ENCODE results near the gene CARD19. TPM values are rescaled to one million over a fixed set of nuclear protein-coding genes. Genes with fewer than 3 reads are reported as not detected.

Gene CARD19
- total RNA-seq, 4 donors from 2014 or later = 16.2 to 37.8 (median 29.0) TPM

GRCh38 chr9:93057703-93058354, 38.2 kb upstream of the CARD19 start:
- TF ChIP-seq CTCF (IDR thresholded peaks at IDR 0.05) (no peak), POLR2A (IDR thresholded peaks at IDR 0.05) (no peak)
- DNase-seq = no peak
- H3K27ac ChIP-seq = peak overlapping the region in 3 of 4 donors; percentile 30 to 81 (median 80)
- H3K4me3 ChIP-seq = peak overlapping the region in 2 of 4 donors; percentile 41 to 79
- H3K36me3 ChIP-seq = no peaks in the 10 kb centered on the region
- WGBS, 2 donors = 33 to 57% methylated on average over 3 to 13 of the region's 14 CpGs
- intact Hi-C loops (cut with DNase I) = no loop called here
- H3K27me3 ChIP-seq = peaks cover 0 to 3% (median 0%) of the 10 kb centered on the region in 4 donors
- peaks cover 13 to 51% (median 19%) of the 10 kb centered on the region in 3 donors for H3K4me1 ChIP-seq
- H3K9me3 ChIP-seq = no peaks in the 10 kb centered on the region

GRCh38 chr9:93058355-93059010, 37.5 kb upstream of the CARD19 start, which contains the start of gene SUSD3:
SUSD3 (plus strand) TSS chr9:93058701; CDS start chr9:93058743, 42 bp downstream.
- H3K27me3 ChIP-seq = peaks cover 0 to 3% (median 0%) of the 10 kb centered on the region in 4 donors
- H3K27ac ChIP-seq = peak within 1 kb of the TSS; percentile 30 to 81 (median 75)
- 0 to 3% methylated on average over 6 to 10 of the region's 55 CpGs for WGBS, 2 donors
- H3K4me1 ChIP-seq = peaks cover 13 to 53% (median 19%) of the 10 kb centered on the region in 3 donors
- TF ChIP-seq POLR2A (IDR thresholded peaks at IDR 0.05) = peak in 1 of 4 donors; percentile 55
- no peak for TF ChIP-seq CTCF (IDR thresholded peaks at IDR 0.05)
- intact Hi-C loops (cut with DNase I) = no loop called here
- H3K36me3 ChIP-seq = no peaks in the 10 kb centered on the region
- peak within 1 kb of the TSS; percentile 41 to 79 (median 52) for H3K4me3 ChIP-seq
- no peak for DNase-seq
- H3K9me3 ChIP-seq = no peaks in the 10 kb centered on the region

GRCh38 chr9:93059011-93059714, 36.9 kb upstream of the CARD19 start:
- Histone ChIP-seq H3K36me3 (no peaks in the 10 kb centered on the region), H3K9me3 (no peaks in the 10 kb centered on the region), H3K27ac (peak overlapping the region; percentile 30 to 81 (median 75)), H3K27me3 (peaks cover 0 to 3% (median 0%) of the 10 kb centered on the region in 4 donors), H3K4me1 (peaks cover 13 to 53% (median 19%) of the 10 kb centered on the region in 3 donors), H3K4me3 (peak overlapping the region; percentile 41 to 79 (median 52))
- TF ChIP-seq POLR2A (IDR thresholded peaks at IDR 0.05) = no peak
- TF ChIP-seq CTCF (IDR thresholded peaks at IDR 0.05) = no peak
- WGBS, 2 donors = 64 to 70% methylated on average over 8 to 17 of the region's 53 CpGs
- DNase-seq = no peak
- intact Hi-C loops (cut with DNase I) = no loop called here

- intact Hi-C loops (cut with DNase I) = no loop called here
- H3K4me1 ChIP-seq = peaks cover 13 to 55% (median 19%) of the 10 kb centered on the region in 3 donors
- H3K27me3 ChIP-seq = peaks cover 0 to 3% (median 0%) of the 10 kb centered on the region in 4 donors
- TF ChIP-seq CTCF (IDR thresholded peaks at IDR 0.05) (no peak), POLR2A (IDR thresholded peaks at IDR 0.05) (no peak)
- no peak for DNase-seq
- no peaks in the 10 kb centered on the region for H3K36me3 ChIP-seq
- peak overlapping the region; percentile 27 to 81 (median 61) for H3K27ac ChIP-seq
- H3K9me3 ChIP-seq = no peaks in the 10 kb centered on the region
- WGBS, 2 donors = 86% methylated on average over 6 of the region's 7 CpGs; no CpG with 5 or more reads in 1 of the 2 donors
- peak overlapping the region; percentile 41 to 79 (median 52) for H3K4me3 ChIP-seq
Measured at GRCh38 chr9:93059715-93060578, 36.1 kb upstream of the CARD19 start.
